Measurements from ENCODE around the gene RUVBL2. TPM values are rescaled to one million over a fixed set of nuclear protein-coding genes. Genes with fewer than 3 reads are reported as not detected.
A peak's percentile ranks its signal among the peaks of the same experiment; 100 is the strongest.

RUVBL2 gene
- total RNA-seq, 1 experiment from 2014 or later = 199 TPM

DNA sequence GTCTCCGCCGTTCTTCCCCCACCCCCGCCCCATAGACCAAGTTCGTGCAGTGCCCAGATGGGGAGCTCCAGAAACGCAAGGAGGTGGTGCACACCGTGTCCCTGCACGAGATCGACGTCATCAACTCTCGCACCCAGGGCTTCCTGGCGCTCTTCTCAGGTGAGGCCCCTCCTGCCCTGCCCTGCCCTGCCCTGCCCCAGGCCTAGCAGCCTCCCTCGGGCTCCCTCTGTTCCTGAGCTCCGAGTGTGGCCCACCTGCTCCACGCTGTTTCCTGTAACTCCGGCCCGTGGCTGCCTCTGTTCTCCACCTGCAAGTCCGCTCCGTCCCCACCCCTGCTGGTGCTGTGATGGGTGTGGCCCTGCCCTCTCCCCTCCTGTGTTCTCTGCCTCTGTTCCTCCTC lies 16.8 kb downstream of the RUVBL2 start:
- H3K4me1 Mint-ChIP-seq (ENCODE audit: low read depth, unreplicated experiment) = no peaks in the 10 kb centered on the region
- H3K36me3 Mint-ChIP-seq (ENCODE audit: insufficient read depth, unreplicated experiment) = peaks cover 69% of the 10 kb centered on the region
- no peak overlapping the region for H3K27ac Mint-ChIP-seq (ENCODE audit: unreplicated experiment)
- DNase-seq = no peak
- TF ChIP-seq, protein P1, sequence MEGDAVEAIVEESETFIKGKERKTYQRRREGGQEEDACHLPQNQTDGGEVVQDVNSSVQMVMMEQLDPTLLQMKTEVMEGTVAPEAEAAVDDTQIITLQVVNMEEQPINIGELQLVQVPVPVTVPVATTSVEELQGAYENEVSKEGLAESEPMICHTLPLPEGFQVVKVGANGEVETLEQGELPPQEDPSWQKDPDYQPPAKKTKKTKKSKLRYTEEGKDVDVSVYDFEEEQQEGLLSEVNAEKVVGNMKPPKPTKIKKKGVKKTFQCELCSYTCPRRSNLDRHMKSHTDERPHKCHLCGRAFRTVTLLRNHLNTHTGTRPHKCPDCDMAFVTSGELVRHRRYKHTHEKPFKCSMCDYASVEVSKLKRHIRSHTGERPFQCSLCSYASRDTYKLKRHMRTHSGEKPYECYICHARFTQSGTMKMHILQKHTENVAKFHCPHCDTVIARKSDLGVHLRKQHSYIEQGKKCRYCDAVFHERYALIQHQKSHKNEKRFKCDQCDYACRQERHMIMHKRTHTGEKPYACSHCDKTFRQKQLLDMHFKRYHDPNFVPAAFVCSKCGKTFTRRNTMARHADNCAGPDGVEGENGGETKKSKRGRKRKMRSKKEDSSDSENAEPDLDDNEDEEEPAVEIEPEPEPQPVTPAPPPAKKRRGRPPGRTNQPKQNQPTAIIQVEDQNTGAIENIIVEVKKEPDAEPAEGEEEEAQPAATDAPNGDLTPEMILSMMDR (IDR thresholded peaks at IDR 0.05; ENCODE audit: unreplicated experiment) = no peak
- H3K4me3 Mint-ChIP-seq (ENCODE audit: low read depth, unreplicated experiment) = no peak overlapping the region
- CTCF ChIA-PET = interaction anchor here (1.2 to 1.5 kb wide), 2 partner anchors 9 to 188 kb away, joined by 3 read pairs; no protein-coding TSS in a partner anchor
- H3K9me3 Mint-ChIP-seq (ENCODE audit: low read depth, unreplicated experiment) = no peaks in the 10 kb centered on the region
- no TSS peak for BruUV-seq (replicated peaks)
- intact Hi-C loops (cut with micrococcal nuclease; ENCODE audit: unreplicated experiment) = no loop called here
- no peaks in the 10 kb centered on the region for H3K27me3 Mint-ChIP-seq (ENCODE audit: unreplicated experiment)

- TF ChIP-seq, protein P1 (IDR thresholded peaks at IDR 0.05; ENCODE audit: unreplicated experiment) = no peak
- intact Hi-C loops (cut with micrococcal nuclease; ENCODE audit: unreplicated experiment) = no loop called here
- H3K4me1 Mint-ChIP-seq (ENCODE audit: low read depth, unreplicated experiment) = no peaks in the 10 kb centered on the region
- H3K27ac Mint-ChIP-seq (ENCODE audit: unreplicated experiment) = no peak overlapping the region
- DNase-seq = no peak
- H3K9me3 Mint-ChIP-seq (ENCODE audit: low read depth, unreplicated experiment) = no peaks in the 10 kb centered on the region
- CTCF ChIA-PET = no interaction called here
- H3K36me3 Mint-ChIP-seq (ENCODE audit: insufficient read depth, unreplicated experiment) = peaks cover 70% of the 10 kb centered on the region
- H3K4me3 Mint-ChIP-seq (ENCODE audit: low read depth, unreplicated experiment) = no peak overlapping the region
- H3K27me3 Mint-ChIP-seq (ENCODE audit: unreplicated experiment) = no peaks in the 10 kb centered on the region
- BruUV-seq (replicated peaks) = no TSS peak
Observed at GRCh38 chr19:49011194-49011593, 17.5 kb downstream of the RUVBL2 start.

DNA sequence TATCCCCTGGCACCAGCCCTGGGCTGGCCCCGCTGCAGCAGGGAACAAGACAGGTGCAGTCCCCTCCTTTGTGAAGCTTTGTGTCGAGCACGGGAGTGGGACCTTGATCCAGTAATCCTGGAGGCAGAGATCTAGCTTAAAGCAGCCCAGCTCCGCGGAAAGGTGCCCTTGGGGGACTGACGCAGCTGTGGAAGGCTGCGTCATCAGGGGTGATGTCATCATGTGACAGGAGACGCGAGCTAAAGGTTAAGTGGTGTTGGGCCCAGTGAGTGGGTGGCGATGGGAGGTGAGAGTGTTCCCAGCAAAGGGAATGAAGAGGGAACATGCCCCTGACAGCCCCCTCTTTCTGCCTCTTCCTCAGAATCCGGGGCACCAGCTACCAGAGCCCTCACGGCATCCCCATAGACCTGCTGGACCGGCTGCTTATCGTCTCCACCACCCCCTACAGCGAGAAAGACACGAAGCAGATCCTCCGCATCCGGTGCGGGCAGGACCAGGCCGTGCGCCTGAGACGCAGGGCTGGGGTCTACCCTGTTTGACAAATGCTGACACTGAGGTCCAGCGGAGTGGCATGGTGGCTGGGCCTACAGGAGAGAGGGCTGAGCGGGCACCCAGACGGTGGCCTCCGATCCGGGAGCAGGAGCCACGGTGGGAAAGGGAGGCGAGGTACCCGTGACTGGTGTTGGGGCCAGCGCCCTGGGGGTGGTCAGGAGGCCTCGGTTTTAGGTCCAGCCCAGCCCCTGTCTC lies 20.6 kb downstream of the RUVBL2 start:
- intact Hi-C loops (cut with micrococcal nuclease; ENCODE audit: unreplicated experiment) = no loop called here
- Mint-ChIP-seq H3K4me3 (ENCODE audit: low read depth, unreplicated experiment) (no peak overlapping the region), H3K27ac (ENCODE audit: unreplicated experiment) (no peak overlapping the region), H3K27me3 (ENCODE audit: unreplicated experiment) (no peaks in the 10 kb centered on the region), H3K9me3 (ENCODE audit: low read depth, unreplicated experiment) (no peaks in the 10 kb centered on the region), H3K4me1 (ENCODE audit: low read depth, unreplicated experiment) (peaks cover 6% of the 10 kb centered on the region), H3K36me3 (ENCODE audit: insufficient read depth, unreplicated experiment) (peaks cover 85% of the 10 kb centered on the region)
- no peak for DNase-seq
- BruUV-seq (replicated peaks) = no TSS peak
- TF ChIP-seq, protein P1 (IDR thresholded peaks at IDR 0.05; ENCODE audit: unreplicated experiment) = no peak
- CTCF ChIA-PET = no interaction called here

DNA sequence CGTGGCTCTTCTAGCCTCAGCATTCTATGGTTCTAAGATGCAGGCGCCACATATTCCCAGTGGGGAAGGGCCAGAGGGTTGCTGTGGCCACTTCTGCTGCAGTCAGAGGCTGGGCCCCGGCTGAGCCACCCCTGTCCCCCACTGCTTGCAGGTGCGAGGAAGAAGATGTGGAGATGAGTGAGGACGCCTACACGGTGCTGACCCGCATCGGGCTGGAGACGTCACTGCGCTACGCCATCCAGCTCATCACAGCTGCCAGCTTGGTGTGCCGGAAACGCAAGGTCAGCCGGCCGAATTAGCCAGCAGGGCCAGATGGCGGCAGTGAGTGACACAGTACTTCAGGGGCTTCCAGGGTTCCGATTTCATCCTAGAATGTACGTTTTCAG lies 21.2 kb downstream of the RUVBL2 start:
- TF ChIP-seq, protein P1 (IDR thresholded peaks at IDR 0.05; ENCODE audit: unreplicated experiment) = no peak
- peak overlapping the region; percentile 15 for H3K27ac Mint-ChIP-seq (ENCODE audit: unreplicated experiment)
- no peak overlapping the region for H3K4me3 Mint-ChIP-seq (ENCODE audit: low read depth, unreplicated experiment)
- DNase-seq = no peak
- CTCF ChIA-PET = no interaction called here
- H3K4me1 Mint-ChIP-seq (ENCODE audit: low read depth, unreplicated experiment) = peaks cover 11% of the 10 kb centered on the region
- no TSS peak for BruUV-seq (replicated peaks)
- H3K9me3 Mint-ChIP-seq (ENCODE audit: low read depth, unreplicated experiment) = no peaks in the 10 kb centered on the region
- peaks cover 85% of the 10 kb centered on the region for H3K36me3 Mint-ChIP-seq (ENCODE audit: insufficient read depth, unreplicated experiment)
- intact Hi-C loops (cut with micrococcal nuclease; ENCODE audit: unreplicated experiment) = no loop called here
- peaks cover 4% of the 10 kb centered on the region for H3K27me3 Mint-ChIP-seq (ENCODE audit: unreplicated experiment)

All from Calu3 (cell line).